Measurements from ENCODE around the gene SCO2.
A peak's percentile ranks its signal among the peaks of the same experiment; 100 is the strongest.

The SCO2 gene

GRCh38 chr22:50474710-50475651 is 50.4 kb downstream of the SCO2 start, which contains the start of gene SBF1:
Gene SBF1, minus strand, starts transcription at chr22:50475035. Its CDS starts 195 bp downstream, at chr22:50474840.
- peak; percentile 83 for DNase-seq

GRCh38 chr22:50473855-50474671 is 51.3 kb downstream of the SCO2 start:
- no peak for DNase-seq

Data from activated gamma-delta T cell (primary cell).